GM19328 (cell line): Measurements from ENCODE around the gene ENTREP3.

Experiments
- ATAC-seq: cut with Tn5 transposase; IDR thresholded peaks from one replicate; pipeline ENCODE4 v1.9.1; 2021; ENCODE audit warnings: mild to moderate bottlenecking, moderate library complexity; ENCODE audit not compliant: unreplicated experiment

Gene ENTREP3

DNA sequence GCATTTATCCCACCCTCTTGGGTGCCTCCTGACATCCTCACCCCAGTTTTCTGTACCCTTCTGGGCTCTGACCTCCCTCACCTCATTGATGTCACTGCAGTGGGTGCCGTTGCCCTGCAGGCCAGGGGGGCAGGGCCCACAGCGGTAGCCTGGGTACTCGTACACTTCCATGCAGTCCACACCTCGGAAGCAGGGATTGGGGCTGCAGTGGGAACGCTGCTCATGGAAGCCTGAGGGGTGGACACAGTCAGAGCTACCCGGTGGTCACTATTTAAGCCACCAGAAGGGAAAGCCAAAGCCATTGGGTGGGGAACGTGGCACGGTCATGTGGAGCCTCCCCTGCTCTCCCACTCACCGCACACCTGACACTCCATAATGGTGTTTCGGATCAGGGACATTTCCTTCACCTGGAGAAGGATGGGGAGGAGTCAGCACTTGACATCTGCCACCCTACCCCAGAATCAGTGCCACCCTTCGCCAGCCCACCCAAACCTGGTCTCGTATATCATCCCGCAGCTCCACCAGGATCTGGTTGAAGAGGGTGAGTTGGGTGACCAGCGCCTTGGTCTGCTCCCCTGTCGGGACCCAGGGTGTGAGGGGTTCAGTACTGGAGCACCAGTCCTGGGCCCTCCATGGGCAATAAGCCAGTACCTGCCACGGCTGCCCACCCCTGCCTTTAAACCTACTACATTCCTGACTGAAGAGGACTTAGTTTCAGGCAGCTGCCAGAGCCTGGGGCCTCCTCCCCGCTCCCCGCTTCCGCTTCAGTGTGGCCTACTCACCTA lies 52.4 kb downstream of the ENTREP3 start:
- no peak for ATAC-seq

DNA sequence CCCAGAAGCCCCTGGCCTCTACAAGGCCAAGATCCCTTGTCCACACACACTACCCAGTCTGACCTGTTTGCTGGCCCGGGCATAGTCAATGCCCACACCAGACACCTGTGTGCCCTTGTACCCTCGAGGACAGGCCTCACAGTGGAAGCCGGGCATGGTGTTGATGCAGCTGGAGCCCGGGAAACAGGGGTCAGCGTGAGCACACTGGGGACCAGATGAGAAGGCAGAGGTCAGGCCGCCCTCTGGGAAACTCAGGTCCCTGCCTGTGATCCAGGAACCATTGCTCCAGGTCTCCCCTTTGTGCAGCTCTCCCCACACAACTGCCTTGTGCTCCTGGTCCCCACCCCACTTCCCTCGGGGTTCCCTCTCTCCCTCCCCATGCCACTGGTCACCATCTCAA lies 53.1 kb downstream of the ENTREP3 start:
- ATAC-seq = no peak

DNA sequence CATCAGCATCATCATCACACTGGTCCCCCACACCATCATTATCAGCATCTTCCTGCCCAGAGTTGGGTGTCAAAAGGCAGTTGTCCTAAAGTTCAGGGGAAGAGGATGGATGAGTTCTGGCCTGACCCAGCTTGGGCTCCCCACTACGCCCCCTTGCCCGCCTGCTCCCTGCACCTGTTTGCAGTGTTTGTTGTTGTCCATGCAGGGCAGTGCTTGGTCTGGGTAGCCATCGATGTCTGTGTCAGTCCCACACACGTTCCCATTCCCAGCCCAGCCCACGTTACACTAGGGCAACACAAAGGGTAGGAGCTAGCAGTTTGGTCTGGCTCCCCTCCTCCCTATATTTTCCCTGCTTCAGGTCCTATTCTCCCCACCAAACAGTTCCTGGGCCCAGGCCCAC lies 54.4 kb downstream of the ENTREP3 start:
- no peak for ATAC-seq

DNA sequence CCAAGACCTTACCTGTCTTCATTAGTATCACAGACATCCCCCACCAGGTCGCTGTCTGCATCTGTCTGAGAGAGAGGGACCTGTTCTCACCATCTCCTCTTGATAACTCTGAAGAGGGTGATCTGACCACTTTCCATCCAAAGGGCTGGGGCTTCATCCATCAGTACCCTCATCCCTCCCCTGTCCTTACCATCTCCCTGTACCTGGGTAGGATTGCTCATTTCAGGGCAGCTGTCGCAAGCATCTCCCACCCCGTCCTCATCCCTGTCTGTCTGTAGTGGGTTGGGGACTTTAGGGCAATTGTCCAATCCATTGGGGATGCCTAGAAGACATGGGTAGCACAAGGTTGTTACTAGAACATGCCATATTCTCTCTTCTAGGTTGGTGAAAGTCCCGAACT lies 55.5 kb downstream of the ENTREP3 start:
- ATAC-seq = no peak

DNA sequence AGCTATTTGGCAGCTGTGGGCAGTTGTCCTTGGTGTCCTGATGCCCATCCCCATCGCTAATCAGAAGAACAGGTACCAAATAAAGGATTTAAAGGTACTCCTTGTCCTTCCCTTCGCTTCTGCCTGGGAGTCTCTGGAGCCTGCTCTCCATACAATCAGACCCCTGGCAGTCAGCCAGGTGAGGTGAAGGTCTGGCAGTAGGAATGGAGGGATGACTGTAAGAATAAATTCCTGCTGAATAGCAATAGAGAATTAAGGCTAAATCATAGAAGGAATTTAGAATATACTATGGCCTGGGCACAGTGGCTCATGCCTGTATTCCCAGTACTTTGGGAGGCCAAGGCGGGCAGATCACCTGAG lies 56.8 kb downstream of the ENTREP3 start:
- ATAC-seq = no peak

DNA sequence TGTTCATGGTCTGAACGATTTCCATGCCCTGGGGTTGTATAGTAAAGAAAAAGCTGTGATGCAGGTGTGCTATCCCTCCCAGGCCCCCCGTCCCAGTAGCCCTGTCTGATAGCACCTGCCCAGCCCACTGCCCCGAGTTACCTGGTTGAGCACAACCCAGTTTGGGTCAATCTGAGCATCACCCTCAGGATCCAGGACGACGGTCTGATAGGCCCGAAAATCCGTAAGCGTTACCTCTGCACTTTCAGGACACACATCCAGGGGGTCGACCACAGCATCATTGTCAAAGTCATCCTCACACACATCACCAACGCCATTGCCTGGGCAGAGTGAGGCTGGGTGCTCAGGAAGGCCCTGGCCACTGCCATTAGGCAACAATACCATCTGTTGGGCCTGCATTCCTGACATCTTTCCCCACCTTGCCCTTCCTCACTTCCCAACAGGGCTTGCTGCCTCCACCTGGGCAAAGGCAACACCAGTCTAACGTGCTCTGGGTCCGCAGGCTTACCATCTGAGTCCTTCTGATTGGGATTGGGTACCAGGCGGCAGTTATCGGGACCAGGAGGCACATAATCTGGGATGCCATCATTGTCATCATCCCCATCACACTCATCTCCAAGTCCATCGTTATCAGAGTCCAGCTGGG lies 57.3 kb downstream of the ENTREP3 start:
- no peak for ATAC-seq
